ENCODE results near the gene XRCC1. TPM values are rescaled to one million over a fixed set of nuclear protein-coding genes. Genes with fewer than 3 reads are reported as not detected.

The XRCC1 gene
- total and polyA plus RNA-seq, 7 donors = 8.8 to 31.8 (median 19.9) TPM

GRCh38 chr19:43545276-43545675 is 30.1 kb downstream of the XRCC1 start:
- 87 to 88% methylated on average over 5 of the region's 5 CpGs for WGBS, 2 donors
- no peaks in the 10 kb centered on the region for H3K27me3 ChIP-seq
- no peak overlapping the region for H3K4me3 ChIP-seq
- intact Hi-C loops (cut with DNase I) = no loop called here
- TF ChIP-seq EP300 (IDR thresholded peaks at IDR 0.05) = no peak
- TF ChIP-seq POLR2A (IDR thresholded peaks at IDR 0.05) = no peak
- DNase-seq = no peak
- no peaks in the 10 kb centered on the region for H3K4me1 ChIP-seq
- H3K36me3 ChIP-seq = peaks cover 0 to 76% (median 32%) of the 10 kb centered on the region in 4 donors
- H3K9me3 ChIP-seq = no peaks in the 10 kb centered on the region
- no peak overlapping the region for H3K27ac ChIP-seq

- intact Hi-C loops (cut with DNase I) = no loop called here
- DNase-seq = no peak
- H3K27ac ChIP-seq = no peak overlapping the region
- H3K9me3 ChIP-seq = peaks cover 0 to 2% (median 0%) of the 10 kb centered on the region in 4 donors
- no peaks in the 10 kb centered on the region for H3K4me1 ChIP-seq
- 98% methylated on average over 9 of the region's 9 CpGs for WGBS, 2 donors
- no peak overlapping the region for H3K4me3 ChIP-seq
- peaks cover 0 to 80% (median 31%) of the 10 kb centered on the region in 4 donors for H3K36me3 ChIP-seq
- H3K27me3 ChIP-seq = no peaks in the 10 kb centered on the region
- TF ChIP-seq EP300 (IDR thresholded peaks at IDR 0.05) = no peak
- no peak for TF ChIP-seq CTCF (IDR thresholded peaks at IDR 0.05)
- TF ChIP-seq POLR2AphosphoS5 (IDR thresholded peaks at IDR 0.05) = no peak
- no peak for TF ChIP-seq POLR2A (IDR thresholded peaks at IDR 0.05)
Measured at GRCh38 chr19:43544077-43544476, 31.2 kb downstream of the XRCC1 start.

DNA sequence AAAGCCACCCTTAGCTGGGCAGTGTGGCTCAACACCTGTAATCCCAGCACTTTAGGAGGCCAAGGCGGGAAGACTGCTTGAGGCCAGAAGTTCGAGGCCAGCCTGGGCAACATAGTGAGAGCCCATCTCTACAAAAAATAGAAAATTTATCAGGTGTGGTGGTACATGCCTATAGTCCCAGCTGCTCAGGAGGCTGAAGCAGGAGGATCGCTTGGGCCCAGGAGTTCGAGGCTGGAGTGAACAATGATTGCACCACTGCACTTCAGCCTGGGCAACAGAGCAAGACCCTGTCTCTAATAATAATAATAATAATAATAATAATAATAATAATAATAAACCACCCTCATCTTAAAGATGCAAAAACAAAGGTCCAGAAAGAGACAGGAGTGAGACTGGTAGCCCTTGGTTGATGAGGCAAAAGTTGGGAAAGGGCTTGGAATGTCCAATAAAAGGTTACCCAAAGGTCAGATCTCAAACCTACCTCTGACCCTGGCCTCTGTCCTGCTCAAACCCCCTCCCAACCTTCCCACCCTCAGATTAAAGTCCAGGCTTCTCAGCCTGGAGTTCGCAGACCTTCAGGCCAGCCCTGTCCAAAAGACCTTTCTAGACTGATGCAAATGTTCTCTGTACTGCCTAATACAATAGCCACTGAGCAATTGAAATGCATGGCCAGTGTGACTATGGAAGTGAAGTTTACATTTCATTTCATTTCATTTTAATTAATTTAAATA is 33.2 kb downstream of the XRCC1 start:
- Histone ChIP-seq H3K4me3 (no peak overlapping the region), H3K27ac (no peak overlapping the region), H3K36me3 (peaks cover 0 to 83% (median 41%) of the 10 kb centered on the region in 4 donors), H3K27me3 (no peaks in the 10 kb centered on the region), H3K9me3 (peaks cover 0 to 7% (median 0%) of the 10 kb centered on the region in 4 donors), H3K4me1 (no peaks in the 10 kb centered on the region)
- 96% methylated on average over 5 of the region's 5 CpGs for WGBS, 2 donors
- DNase-seq = no peak
- intact Hi-C loops (cut with DNase I) = no loop called here
- TF ChIP-seq CTCF (IDR thresholded peaks at IDR 0.05) (no peak), POLR2A (IDR thresholded peaks at IDR 0.05) (no peak), EP300 (IDR thresholded peaks at IDR 0.05) (no peak), POLR2AphosphoS5 (IDR thresholded peaks at IDR 0.05) (no peak)

GRCh38 chr19:43540381-43540780 is 34.9 kb downstream of the XRCC1 start:
- WGBS, 2 donors = 95 to 96% methylated on average over 3 of the region's 3 CpGs

More at GRCh38 chr19:43540381-43540780, 34.9 kb downstream of the XRCC1 start:
- no peak overlapping the region for H3K4me3 ChIP-seq
- no peak overlapping the region for H3K27ac ChIP-seq
- DNase-seq = no peak
- peaks cover 0 to 7% (median 0%) of the 10 kb centered on the region in 4 donors for H3K9me3 ChIP-seq
- H3K27me3 ChIP-seq = no peaks in the 10 kb centered on the region
- no peak for TF ChIP-seq POLR2A (IDR thresholded peaks at IDR 0.05)
- TF ChIP-seq POLR2AphosphoS5 (IDR thresholded peaks at IDR 0.05) = no peak
- no peak for TF ChIP-seq CTCF (IDR thresholded peaks at IDR 0.05)
- TF ChIP-seq EP300 (IDR thresholded peaks at IDR 0.05) = no peak
- intact Hi-C loops (cut with DNase I) = no loop called here
- peaks cover 0 to 76% (median 39%) of the 10 kb centered on the region in 4 donors for H3K36me3 ChIP-seq
- H3K4me1 ChIP-seq = peaks cover 0 to 6% (median 5%) of the 10 kb centered on the region in 4 donors
